ENCODE data around the gene POLR2B. TPM values are rescaled to one million over a fixed set of nuclear protein-coding genes. Genes with fewer than 3 reads are reported as not detected.
"Not testable (repeated sequence)": the region's sequence is repeated elsewhere in the genome, so short reads cannot be mapped to it uniquely, and the experiment has no call there.

Gene POLR2B
- total RNA-seq, 1 experiment from 2014 or later: 117 TPM

DNA sequence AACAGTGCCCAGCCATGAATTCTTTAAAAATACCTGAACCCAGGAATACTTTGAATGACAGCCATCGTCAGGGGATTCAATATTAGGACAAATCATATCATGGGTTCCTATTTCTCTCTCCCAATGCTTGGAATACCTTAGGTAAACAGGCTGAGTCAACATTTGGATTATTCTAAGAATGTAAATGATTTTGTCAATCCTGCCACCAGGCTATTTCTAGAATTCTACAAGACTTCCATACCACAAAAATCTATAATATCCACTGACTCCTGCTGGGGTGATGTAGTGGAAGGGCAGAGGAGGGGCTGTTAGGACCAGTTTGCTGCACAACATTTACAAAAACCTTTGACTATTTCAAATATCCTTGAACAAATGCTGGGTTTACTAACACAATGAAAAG is 66.3 kb downstream of the POLR2B start (continued):
- no peak for TF ChIP-seq ZNF423 (CRISPR knock-in tag; IDR thresholded peaks at IDR 0.05)
- TF ChIP-seq HMGA2 (CRISPR knock-in tag; IDR thresholded peaks at IDR 0.05): no peak
- TF ChIP-seq MYBL2 (CRISPR knock-in tag; IDR thresholded peaks at IDR 0.05): no peak
- TF ChIP-seq, protein P1, sequence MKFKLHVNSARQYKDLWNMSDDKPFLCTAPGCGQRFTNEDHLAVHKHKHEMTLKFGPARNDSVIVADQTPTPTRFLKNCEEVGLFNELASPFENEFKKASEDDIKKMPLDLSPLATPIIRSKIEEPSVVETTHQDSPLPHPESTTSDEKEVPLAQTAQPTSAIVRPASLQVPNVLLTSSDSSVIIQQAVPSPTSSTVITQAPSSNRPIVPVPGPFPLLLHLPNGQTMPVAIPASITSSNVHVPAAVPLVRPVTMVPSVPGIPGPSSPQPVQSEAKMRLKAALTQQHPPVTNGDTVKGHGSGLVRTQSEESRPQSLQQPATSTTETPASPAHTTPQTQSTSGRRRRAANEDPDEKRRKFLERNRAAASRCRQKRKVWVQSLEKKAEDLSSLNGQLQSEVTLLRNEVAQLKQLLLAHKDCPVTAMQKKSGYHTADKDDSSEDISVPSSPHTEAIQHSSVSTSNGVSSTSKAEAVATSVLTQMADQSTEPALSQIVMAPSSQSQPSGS (CRISPR knock-in tag; IDR thresholded peaks at IDR 0.05; ENCODE audit: borderline replicate concordance, low read depth): no peak

DNA sequence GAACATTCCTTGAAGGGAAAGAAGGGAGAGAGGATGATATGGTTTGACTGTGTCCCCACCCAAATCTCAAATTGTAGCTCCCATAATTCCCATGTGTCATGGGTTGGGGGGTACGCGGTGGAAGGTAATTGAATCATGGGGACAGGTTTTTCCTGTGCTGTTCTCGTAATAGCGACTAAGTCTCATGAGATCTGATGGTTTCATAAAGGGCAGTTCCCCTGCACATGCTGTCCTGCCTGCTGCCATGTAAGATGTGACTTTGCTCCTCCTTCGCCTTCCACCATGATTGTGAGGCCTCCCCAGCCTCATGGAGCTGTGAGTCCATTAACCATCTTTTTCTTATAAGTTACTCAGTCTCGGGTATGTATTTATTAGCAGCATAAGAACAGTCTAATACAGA is 68.3 kb downstream of the POLR2B start:
- H3K27ac Mint-ChIP-seq; H3K4me1 Mint-ChIP-seq; ATAC-seq; CTCF ChIA-PET; H3K36me3 Mint-ChIP-seq; POLR2A ChIA-PET; H3K27me3 Mint-ChIP-seq (ENCODE audit: low read depth); H3K9me3 Mint-ChIP-seq; H3K4me3 Mint-ChIP-seq; DNase-seq (ENCODE audit: low spot score): not testable (repeated sequence)

DNA sequence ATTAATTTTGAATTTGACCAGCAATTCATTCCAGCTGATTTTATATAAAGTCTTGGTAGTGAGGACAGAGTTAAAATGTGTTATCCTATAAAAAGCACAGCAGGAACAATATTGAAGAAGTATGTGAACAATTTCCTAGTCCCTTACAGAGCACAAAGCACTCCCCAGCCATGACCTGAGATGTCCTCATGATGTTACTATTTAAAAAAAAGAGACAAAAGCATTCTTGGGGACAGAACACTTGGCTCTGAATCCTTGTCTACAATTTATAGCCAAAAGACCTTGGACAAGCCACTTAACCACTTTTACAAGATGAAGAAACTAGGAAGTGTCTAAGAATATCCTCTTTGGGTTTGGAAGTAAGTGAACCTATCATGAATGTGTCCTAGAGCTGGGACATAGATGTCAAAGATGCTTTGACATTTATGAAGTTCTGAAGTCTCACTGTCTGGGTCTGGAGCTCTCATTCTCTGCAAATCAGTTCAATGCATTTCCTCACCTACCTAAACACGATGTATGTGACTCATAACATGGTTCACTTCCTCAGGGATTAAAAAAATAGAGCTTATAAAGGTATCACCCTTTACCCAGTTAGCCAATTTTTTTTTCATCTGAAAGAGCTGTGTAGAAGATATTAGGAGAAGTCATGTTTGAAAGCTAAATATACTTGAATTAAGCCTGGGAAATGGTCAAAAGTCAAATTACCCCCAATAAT is 70.1 kb downstream of the POLR2B start:
- ChIA-PET CTCF (interaction anchor here (0.9 to 1.0 kb wide), 2 partner anchors 11 to 142 kb away, joined by 3 to 5 read pairs; no protein-coding TSS in a partner anchor), POLR2A (no interaction called here)
- DNase-seq (ENCODE audit: low spot score): no peak
- Mint-ChIP-seq H3K36me3 (0 out of 2 replicates have a peak, but pooled peaks cover 5% of the 10 kb centered on the region), H3K4me1 (no peaks in the 10 kb centered on the region), H3K27me3 (ENCODE audit: low read depth) (no peaks in the 10 kb centered on the region), H3K9me3 (peaks cover 9% of the 10 kb centered on the region), H3K4me3 (no peak overlapping the region), H3K27ac (no peak overlapping the region)
- ATAC-seq: no peak
- TF ChIP-seq SOX15 (CRISPR knock-in tag; IDR thresholded peaks at IDR 0.05) (no peak), EMX1 (CRISPR knock-in tag; IDR thresholded peaks at IDR 0.05) (no peak), SP1 (CRISPR knock-in tag; conservative IDR thresholded peaks at IDR 0.05) (no peak), ETV6 (CRISPR knock-in tag; IDR thresholded peaks at IDR 0.05) (no peak), TEAD1 (CRISPR knock-in tag; IDR thresholded peaks at IDR 0.05) (no peak), ZNF219 (CRISPR knock-in tag; IDR thresholded peaks at IDR 0.05; ENCODE audit: borderline replicate concordance) (no peak), NR3C1 (CRISPR knock-in tag; conservative IDR thresholded peaks at IDR 0.05; ENCODE audit: low read depth) (no peak), NR1H2 (CRISPR knock-in tag; IDR thresholded peaks at IDR 0.05) (no peak), RORB (CRISPR knock-in tag; IDR thresholded peaks at IDR 0.05) (no peak), CBFB (CRISPR knock-in tag; IDR thresholded peaks at IDR 0.05; ENCODE audit: low read depth) (no peak), NFATC4 (CRISPR knock-in tag; IDR thresholded peaks at IDR 0.05) (no peak), NFE2L1 (CRISPR knock-in tag; IDR thresholded peaks at IDR 0.05) (no peak)
- TF ChIP-seq, protein P2, sequence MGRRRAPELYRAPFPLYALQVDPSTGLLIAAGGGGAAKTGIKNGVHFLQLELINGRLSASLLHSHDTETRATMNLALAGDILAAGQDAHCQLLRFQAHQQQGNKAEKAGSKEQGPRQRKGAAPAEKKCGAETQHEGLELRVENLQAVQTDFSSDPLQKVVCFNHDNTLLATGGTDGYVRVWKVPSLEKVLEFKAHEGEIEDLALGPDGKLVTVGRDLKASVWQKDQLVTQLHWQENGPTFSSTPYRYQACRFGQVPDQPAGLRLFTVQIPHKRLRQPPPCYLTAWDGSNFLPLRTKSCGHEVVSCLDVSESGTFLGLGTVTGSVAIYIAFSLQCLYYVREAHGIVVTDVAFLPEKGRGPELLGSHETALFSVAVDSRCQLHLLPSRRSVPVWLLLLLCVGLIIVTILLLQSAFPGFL (CRISPR knock-in tag; IDR thresholded peaks at IDR 0.05; ENCODE audit: borderline replicate concordance): no peak
- TF ChIP-seq, protein P3, sequence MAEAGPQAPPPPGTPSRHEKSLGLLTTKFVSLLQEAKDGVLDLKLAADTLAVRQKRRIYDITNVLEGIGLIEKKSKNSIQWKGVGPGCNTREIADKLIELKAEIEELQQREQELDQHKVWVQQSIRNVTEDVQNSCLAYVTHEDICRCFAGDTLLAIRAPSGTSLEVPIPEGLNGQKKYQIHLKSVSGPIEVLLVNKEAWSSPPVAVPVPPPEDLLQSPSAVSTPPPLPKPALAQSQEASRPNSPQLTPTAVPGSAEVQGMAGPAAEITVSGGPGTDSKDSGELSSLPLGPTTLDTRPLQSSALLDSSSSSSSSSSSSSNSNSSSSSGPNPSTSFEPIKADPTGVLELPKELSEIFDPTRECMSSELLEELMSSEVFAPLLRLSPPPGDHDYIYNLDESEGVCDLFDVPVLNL (CRISPR knock-in tag; IDR thresholded peaks at IDR 0.05; ENCODE audit: borderline replicate concordance, low read depth): no peak

DNA sequence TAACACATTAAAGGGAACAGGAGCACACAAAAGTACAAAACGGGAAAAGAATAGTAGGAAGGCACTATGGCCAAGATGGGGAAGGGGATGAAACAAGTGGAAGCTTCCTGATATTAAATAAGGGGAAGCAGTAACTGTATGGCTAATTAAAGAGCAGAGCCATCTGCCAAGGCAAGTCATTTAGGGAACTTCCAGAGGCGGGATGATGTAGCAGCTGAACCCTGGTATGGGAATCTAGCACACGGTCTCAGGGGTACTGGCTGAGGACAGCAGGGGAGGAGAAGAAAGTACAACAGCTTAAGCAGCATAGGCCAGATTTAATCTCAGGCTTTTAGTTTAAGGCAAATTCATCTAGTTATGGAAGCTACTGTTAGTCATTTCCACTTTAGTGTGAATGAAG is 72.4 kb downstream of the POLR2B start:
- CTCF ChIA-PET: no interaction called here
- TF ChIP-seq, protein P4, sequence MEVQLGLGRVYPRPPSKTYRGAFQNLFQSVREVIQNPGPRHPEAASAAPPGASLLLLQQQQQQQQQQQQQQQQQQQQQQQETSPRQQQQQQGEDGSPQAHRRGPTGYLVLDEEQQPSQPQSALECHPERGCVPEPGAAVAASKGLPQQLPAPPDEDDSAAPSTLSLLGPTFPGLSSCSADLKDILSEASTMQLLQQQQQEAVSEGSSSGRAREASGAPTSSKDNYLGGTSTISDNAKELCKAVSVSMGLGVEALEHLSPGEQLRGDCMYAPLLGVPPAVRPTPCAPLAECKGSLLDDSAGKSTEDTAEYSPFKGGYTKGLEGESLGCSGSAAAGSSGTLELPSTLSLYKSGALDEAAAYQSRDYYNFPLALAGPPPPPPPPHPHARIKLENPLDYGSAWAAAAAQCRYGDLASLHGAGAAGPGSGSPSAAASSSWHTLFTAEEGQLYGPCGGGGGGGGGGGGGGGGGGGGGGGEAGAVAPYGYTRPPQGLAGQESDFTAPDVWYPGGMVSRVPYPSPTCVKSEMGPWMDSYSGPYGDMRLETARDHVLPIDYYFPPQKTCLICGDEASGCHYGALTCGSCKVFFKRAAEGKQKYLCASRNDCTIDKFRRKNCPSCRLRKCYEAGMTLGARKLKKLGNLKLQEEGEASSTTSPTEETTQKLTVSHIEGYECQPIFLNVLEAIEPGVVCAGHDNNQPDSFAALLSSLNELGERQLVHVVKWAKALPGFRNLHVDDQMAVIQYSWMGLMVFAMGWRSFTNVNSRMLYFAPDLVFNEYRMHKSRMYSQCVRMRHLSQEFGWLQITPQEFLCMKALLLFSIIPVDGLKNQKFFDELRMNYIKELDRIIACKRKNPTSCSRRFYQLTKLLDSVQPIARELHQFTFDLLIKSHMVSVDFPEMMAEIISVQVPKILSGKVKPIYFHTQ (CRISPR knock-in tag; IDR thresholded peaks at IDR 0.05): no peak
- TF ChIP-seq SP1 (CRISPR knock-in tag; conservative IDR thresholded peaks at IDR 0.05): no peak
- TF ChIP-seq IRF2 (CRISPR knock-in tag; IDR thresholded peaks at IDR 0.05; ENCODE audit: borderline replicate concordance, low read depth): no peak
- TF ChIP-seq, protein P5, sequence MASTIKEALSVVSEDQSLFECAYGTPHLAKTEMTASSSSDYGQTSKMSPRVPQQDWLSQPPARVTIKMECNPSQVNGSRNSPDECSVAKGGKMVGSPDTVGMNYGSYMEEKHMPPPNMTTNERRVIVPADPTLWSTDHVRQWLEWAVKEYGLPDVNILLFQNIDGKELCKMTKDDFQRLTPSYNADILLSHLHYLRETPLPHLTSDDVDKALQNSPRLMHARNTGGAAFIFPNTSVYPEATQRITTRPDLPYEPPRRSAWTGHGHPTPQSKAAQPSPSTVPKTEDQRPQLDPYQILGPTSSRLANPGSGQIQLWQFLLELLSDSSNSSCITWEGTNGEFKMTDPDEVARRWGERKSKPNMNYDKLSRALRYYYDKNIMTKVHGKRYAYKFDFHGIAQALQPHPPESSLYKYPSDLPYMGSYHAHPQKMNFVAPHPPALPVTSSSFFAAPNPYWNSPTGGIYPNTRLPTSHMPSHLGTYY (CRISPR knock-in tag; IDR thresholded peaks at IDR 0.05): no peak
- no peak for TF ChIP-seq ZNF671 (CRISPR knock-in tag; IDR thresholded peaks at IDR 0.05)
- no peak for TF ChIP-seq GRHL2 (CRISPR knock-in tag; IDR thresholded peaks at IDR 0.05; ENCODE audit: insufficient replicate concordance, severe bottlenecking)
- no peak for TF ChIP-seq NFATC4 (CRISPR knock-in tag; IDR thresholded peaks at IDR 0.05)
- TF ChIP-seq ZNF121 (CRISPR knock-in tag; IDR thresholded peaks at IDR 0.05): no peak
- no peak for TF ChIP-seq HMGA2 (CRISPR knock-in tag; IDR thresholded peaks at IDR 0.05)

More for the DNA sequence above, 72.4 kb downstream of the POLR2B start:
- no peak for ATAC-seq
- no peaks in the 10 kb centered on the region; the same call in 1 of the 2 replicates for H3K27me3 Mint-ChIP-seq (ENCODE audit: low read depth)
- no peak overlapping the region for H3K27ac Mint-ChIP-seq
- H3K9me3 Mint-ChIP-seq: peaks cover 9% of the 10 kb centered on the region
- POLR2A ChIA-PET: no interaction called here
- peaks cover 2% of the 10 kb centered on the region for H3K4me1 Mint-ChIP-seq
- 0 out of 2 replicates have a peak, but pooled peaks cover 5% of the 10 kb centered on the region for H3K36me3 Mint-ChIP-seq
- DNase-seq (ENCODE audit: low spot score): no peak
- no peak overlapping the region for H3K4me3 Mint-ChIP-seq
